Measurements from ENCODE around the gene GEN1. TPM values are rescaled to one million over a fixed set of nuclear protein-coding genes. Genes with fewer than 3 reads are reported as not detected.

The GEN1 gene
- total RNA-seq, 2 experiments from 2014 or later, result 37.1 to 44.0 TPM

DNA sequence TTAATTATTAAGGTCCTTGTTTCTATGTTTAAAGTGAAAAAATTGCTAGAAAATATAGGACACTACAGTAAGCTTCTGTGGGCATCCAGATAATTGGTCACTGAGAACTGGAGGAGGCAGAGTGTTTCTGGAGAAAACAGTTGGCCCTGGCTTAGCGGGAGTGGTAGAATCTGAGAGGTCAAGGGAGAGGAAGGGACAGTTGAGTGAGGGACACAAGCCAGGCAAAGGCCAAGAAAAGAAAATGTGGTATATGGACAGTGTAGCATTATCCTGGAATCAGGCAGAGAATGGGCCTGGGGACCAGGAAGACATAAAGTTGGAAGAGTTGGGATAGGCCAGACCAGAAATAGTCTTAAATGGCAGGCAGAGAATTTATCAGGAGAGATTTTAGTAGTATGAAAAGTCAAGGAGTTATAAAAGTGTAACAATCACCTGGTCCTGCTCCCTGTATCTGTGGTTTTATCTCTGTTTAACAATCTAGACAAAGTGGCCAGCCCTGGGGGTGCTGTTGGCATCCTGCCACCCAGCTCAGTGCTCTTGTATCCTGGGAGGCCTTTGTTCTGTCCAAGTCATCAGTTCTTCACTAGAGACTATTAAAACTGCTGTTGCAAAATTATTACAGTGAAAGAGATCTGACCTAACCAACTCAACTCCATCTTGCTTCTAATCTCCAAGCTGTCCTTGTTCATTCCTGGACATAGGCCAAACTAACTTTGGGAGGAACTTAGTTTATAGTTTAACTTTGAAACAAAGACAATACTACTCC is 46.9 kb downstream of the GEN1 start:
- CTCF ChIA-PET, result interaction anchor here (1.6 kb wide), 1 partner anchor 586 kb away, joined by 3 read pairs; no protein-coding TSS in a partner anchor
- H3K9me3 Mint-ChIP-seq (ENCODE audit: insufficient read depth), result no peaks in the 10 kb centered on the region
- ATAC-seq (no peak), DNase-seq (no peak)
- no peaks in the 10 kb centered on the region for H3K36me3 Mint-ChIP-seq (ENCODE audit: low read depth)
- H3K27ac Mint-ChIP-seq, result no peak overlapping the region
- H3K27me3 Mint-ChIP-seq (ENCODE audit: low read depth), result peaks cover 27% of the 10 kb centered on the region
- no peak overlapping the region for H3K4me3 Mint-ChIP-seq
- H3K4me1 Mint-ChIP-seq (ENCODE audit: low read depth), result peaks cover 3% of the 10 kb centered on the region
- POLR2A ChIA-PET, result interaction anchor here (0.5 kb wide), 1 partner anchor 1594 kb away, joined by 3 read pairs; no protein-coding TSS in a partner anchor

DNA sequence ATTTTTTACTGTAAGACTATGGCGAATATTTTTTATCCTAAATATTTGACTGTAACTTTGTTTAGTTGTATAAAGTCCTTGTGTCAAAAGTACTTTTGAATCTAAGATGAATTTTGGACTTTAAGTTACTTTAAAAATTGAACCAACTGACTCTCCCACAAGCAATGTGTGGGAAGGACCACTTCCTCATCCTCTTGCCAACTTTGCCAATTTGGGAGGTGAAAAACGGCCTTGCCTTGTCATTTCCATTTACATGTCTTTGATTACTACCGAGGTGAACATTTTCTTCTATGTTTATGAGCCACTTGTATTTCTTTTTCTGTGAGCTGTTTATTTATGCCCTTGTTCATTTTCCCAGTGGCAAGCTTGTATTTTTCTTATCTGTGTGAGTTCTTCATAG is 49.6 kb downstream of the GEN1 start:
- POLR2A ChIA-PET, result no interaction called here
- DNase-seq, result no peak
- no peak for ATAC-seq

DNA sequence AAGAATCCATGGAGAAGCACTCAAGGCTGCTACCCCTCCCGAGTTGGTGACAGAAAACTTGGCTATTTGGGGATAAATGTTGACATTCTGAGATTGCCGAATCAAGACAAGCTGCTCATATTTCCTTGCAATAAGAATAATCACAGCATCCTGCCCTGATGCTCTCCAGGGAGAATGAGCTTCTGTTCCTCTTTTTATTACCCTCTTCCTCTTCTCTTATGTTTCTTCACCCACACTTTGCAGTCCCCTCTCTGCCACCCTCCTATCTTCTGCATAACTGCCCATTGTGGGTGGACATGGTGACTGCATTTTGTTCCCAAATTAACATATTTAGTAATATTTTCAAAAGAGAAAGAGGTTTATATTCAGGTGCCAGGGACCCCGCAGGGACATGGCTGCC is 50.4 kb downstream of the GEN1 start:
- no peak overlapping the region for H3K27ac Mint-ChIP-seq
- ATAC-seq (no peak), DNase-seq (no peak)
- no peaks in the 10 kb centered on the region for H3K36me3 Mint-ChIP-seq (ENCODE audit: low read depth)
- H3K9me3 Mint-ChIP-seq (ENCODE audit: insufficient read depth), result no peaks in the 10 kb centered on the region
- H3K4me3 Mint-ChIP-seq, result no peak overlapping the region
- peaks cover 1% of the 10 kb centered on the region for H3K4me1 Mint-ChIP-seq (ENCODE audit: low read depth)
- H3K27me3 Mint-ChIP-seq (ENCODE audit: low read depth), result peaks cover 26% of the 10 kb centered on the region
- CTCF ChIA-PET, result no interaction called here
- POLR2A ChIA-PET, result no interaction called here

More for the DNA sequence above, 49.6 kb downstream of the GEN1 start:
- no peaks in the 10 kb centered on the region for H3K36me3 Mint-ChIP-seq (ENCODE audit: low read depth)
- CTCF ChIA-PET, result no interaction called here
- H3K4me1 Mint-ChIP-seq (ENCODE audit: low read depth), result peaks cover 3% of the 10 kb centered on the region
- no peak overlapping the region for H3K27ac Mint-ChIP-seq
- H3K27me3 Mint-ChIP-seq (ENCODE audit: low read depth), result peaks cover 24% of the 10 kb centered on the region
- H3K4me3 Mint-ChIP-seq, result no peak overlapping the region
- H3K9me3 Mint-ChIP-seq (ENCODE audit: insufficient read depth), result no peaks in the 10 kb centered on the region

DNA sequence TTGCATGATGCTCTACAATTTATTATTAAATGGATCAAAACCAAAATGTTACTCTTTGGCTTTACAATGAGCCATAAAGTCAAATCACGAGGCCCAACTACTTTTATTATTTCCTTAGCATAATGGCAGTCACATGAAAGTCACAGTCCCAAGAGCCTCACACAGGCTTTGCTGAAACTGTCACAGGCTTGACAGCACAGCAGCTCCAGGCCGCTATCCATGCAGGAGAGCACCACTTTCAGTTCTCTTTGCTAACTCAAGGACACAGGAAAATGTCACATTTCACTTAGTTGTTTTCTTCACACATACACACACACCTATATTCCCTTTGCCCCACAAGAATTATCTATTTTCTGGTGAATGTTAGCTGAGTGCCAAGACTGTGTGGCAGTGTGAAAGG is 51.2 kb downstream of the GEN1 start:
- no peaks in the 10 kb centered on the region for H3K9me3 Mint-ChIP-seq (ENCODE audit: insufficient read depth)
- H3K27me3 Mint-ChIP-seq (ENCODE audit: low read depth), result peaks cover 26% of the 10 kb centered on the region
- no peaks in the 10 kb centered on the region for H3K4me1 Mint-ChIP-seq (ENCODE audit: low read depth)
- no peak overlapping the region for H3K4me3 Mint-ChIP-seq
- CTCF ChIA-PET, result interaction anchor here (1.2 kb wide), 1 partner anchor 85 kb away, joined by 4 read pairs; no protein-coding TSS in a partner anchor
- POLR2A ChIA-PET, result no interaction called here
- DNase-seq (no peak), ATAC-seq (no peak)
- no peaks in the 10 kb centered on the region for H3K36me3 Mint-ChIP-seq (ENCODE audit: low read depth)
- H3K27ac Mint-ChIP-seq, result no peak overlapping the region

DNA sequence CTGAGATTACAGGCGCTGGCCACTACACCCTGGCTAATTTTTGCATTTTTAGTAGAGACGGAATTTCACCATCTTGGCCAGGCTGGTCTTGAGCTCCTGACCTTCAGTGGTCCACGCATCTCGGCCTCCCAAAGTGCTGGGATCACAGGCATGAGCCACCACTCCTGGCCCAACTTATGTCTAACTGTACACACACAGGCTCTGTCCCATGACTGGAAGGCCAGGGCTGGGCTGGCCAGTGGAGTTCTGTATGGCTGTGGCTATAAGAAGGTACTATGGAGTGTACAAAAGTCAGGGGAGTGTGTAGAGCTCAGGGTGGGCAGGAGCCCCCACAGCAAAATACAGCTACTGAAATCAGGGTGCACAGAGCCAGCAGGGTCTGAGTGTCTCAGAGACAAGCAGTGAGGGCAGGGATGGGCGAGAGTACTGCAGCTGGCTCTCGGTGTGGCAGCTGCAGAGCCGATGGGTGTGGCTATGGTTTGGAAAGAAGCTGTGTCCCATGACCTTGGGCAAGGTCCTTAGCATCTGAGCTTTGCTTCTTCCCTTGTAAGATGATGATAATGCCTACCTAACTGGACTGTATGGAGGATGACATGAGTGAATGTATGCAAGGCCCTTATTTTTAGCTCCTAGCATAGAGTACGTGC is 51.9 kb downstream of the GEN1 start:
- H3K9me3 Mint-ChIP-seq (ENCODE audit: insufficient read depth), result no peaks in the 10 kb centered on the region
- peaks cover 24% of the 10 kb centered on the region for H3K27me3 Mint-ChIP-seq (ENCODE audit: low read depth)
- H3K4me3 Mint-ChIP-seq, result no peak overlapping the region
- no peak for DNase-seq
- ChIA-PET POLR2A (no interaction called here), CTCF (interaction anchor here (1.2 kb wide), 1 partner anchor 86 kb away, joined by 4 read pairs; no protein-coding TSS in a partner anchor)
- H3K4me1 Mint-ChIP-seq (ENCODE audit: low read depth), result no peaks in the 10 kb centered on the region
- no peak for ATAC-seq
- no peaks in the 10 kb centered on the region for H3K36me3 Mint-ChIP-seq (ENCODE audit: low read depth)
- H3K27ac Mint-ChIP-seq, result no peak overlapping the region

DNA sequence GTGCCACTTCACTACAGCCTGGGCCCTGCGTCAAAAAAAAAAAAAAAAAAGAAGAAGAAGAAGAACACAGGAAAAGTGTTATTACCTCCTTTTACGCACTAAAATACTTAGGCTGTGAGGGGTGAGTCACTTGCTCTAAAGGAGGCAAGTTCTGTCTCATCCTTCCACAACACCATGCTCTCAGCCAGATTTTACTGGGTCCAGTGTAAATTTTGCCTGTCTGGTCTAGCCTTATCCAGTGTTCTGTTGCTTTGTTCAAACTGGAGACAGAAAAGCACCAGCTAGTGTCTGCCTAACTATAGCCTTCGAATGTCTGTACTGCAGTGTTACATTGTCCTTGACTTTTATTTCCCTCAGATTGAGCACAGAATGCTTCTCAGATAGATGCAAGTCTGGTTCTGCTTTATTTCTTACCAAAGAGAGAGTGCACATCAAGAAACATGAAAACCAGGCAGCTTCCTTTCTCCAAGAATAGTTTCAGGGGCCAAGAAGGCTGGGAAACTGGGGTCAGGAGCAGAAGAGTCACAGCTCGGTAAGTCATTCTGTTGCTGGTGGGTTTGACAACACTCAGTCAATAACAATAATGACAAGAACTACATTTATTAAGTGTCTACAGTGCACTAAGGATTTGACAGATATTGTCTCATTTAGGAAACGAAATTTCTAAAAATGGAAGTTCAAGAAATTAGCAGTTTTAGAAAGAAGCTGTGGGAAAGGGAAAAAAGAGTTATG is 59.2 kb downstream of the GEN1 start:
- no peaks in the 10 kb centered on the region for H3K9me3 Mint-ChIP-seq (ENCODE audit: insufficient read depth)
- no peak for DNase-seq
- H3K27me3 Mint-ChIP-seq (ENCODE audit: low read depth), result peaks cover 32% of the 10 kb centered on the region
- POLR2A ChIA-PET, result interaction anchor here (0.6 kb wide), 1 partner anchor 44 kb away, joined by 3 read pairs; no protein-coding TSS in a partner anchor
- no peak overlapping the region for H3K27ac Mint-ChIP-seq
- CTCF ChIA-PET, result interaction anchor here (0.7 kb wide), 1 partner anchor 1898 kb away, joined by 3 read pairs; no protein-coding TSS in a partner anchor
- no peak for ATAC-seq
- H3K36me3 Mint-ChIP-seq (ENCODE audit: low read depth), result no peaks in the 10 kb centered on the region
- no peak overlapping the region for H3K4me3 Mint-ChIP-seq
- H3K4me1 Mint-ChIP-seq (ENCODE audit: low read depth), result peaks cover 10% of the 10 kb centered on the region

DNA sequence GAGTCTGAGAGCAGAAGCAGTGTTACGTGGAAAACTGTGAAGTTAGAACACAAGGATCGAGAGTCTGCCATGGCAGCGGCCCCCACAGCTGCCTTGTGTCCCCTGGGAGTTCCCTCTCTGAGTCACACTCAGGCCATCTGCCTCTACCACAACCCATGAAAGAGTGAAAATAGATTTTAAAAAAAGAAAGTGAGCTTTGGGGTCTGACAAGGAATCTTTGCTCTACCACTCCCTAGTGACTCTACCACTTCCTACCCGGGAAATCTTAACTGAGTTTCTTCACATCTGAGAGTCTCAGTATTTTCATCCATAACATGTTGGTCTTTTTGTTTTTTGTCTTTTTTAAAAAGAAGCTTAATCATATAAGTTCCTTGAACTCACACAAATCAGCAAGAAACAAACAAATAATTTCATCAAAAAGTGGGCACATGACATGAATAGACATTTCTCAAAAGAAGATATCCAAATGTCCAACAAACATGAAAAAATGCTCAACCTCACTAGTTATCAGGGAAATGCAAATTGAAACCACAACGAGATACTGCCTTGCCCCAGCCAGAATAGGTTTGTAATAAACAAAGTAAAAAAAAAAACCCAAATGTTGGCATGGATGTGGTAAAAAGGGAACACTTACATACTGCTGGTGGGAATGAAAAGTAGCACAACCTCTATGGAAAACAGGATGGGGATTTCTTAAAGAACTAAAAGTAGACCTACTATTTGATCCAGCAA is 60.0 kb downstream of the GEN1 start:
- no peak for DNase-seq
- no peak overlapping the region for H3K27ac Mint-ChIP-seq
- no peaks in the 10 kb centered on the region for H3K9me3 Mint-ChIP-seq (ENCODE audit: insufficient read depth)
- ATAC-seq, result no peak
- H3K36me3 Mint-ChIP-seq (ENCODE audit: low read depth), result no peaks in the 10 kb centered on the region
- H3K27me3 Mint-ChIP-seq (ENCODE audit: low read depth), result peaks cover 32% of the 10 kb centered on the region
- ChIA-PET CTCF (interaction anchor here (0.7 kb wide), 1 partner anchor 1899 kb away, joined by 3 read pairs; no protein-coding TSS in a partner anchor), POLR2A (interaction anchor here (0.6 kb wide), 1 partner anchor 45 kb away, joined by 3 read pairs; no protein-coding TSS in a partner anchor)
- peaks cover 10% of the 10 kb centered on the region for H3K4me1 Mint-ChIP-seq (ENCODE audit: low read depth)
- no peak overlapping the region for H3K4me3 Mint-ChIP-seq

DNA sequence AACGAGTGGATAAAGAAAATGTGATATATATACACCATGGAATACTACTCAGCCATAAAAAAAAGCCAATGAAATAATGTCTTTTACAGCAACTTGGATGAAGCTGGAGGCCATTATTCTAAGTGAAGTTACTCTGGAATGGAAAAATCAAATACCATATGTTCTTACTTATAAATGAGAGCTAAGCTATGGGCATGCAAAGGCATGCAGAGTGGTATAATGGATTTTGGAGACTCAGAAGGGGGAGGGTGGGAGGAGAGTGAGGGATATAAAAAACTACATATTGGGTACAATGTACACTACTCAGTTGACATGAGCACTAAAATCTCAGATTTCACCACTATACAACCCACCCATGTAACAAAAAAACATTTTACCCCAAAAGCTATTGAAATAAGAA is 60.7 kb downstream of the GEN1 start:
- peaks cover 10% of the 10 kb centered on the region for H3K4me1 Mint-ChIP-seq (ENCODE audit: low read depth)
- H3K4me3 Mint-ChIP-seq, result no peak overlapping the region
- no peak for ATAC-seq
- ChIA-PET CTCF (no interaction called here), POLR2A (no interaction called here)
- DNase-seq, result no peak
- H3K9me3 Mint-ChIP-seq (ENCODE audit: insufficient read depth), result no peaks in the 10 kb centered on the region
- no peak overlapping the region for H3K27ac Mint-ChIP-seq
- H3K27me3 Mint-ChIP-seq (ENCODE audit: low read depth), result peaks cover 32% of the 10 kb centered on the region
- no peaks in the 10 kb centered on the region for H3K36me3 Mint-ChIP-seq (ENCODE audit: low read depth)

DNA sequence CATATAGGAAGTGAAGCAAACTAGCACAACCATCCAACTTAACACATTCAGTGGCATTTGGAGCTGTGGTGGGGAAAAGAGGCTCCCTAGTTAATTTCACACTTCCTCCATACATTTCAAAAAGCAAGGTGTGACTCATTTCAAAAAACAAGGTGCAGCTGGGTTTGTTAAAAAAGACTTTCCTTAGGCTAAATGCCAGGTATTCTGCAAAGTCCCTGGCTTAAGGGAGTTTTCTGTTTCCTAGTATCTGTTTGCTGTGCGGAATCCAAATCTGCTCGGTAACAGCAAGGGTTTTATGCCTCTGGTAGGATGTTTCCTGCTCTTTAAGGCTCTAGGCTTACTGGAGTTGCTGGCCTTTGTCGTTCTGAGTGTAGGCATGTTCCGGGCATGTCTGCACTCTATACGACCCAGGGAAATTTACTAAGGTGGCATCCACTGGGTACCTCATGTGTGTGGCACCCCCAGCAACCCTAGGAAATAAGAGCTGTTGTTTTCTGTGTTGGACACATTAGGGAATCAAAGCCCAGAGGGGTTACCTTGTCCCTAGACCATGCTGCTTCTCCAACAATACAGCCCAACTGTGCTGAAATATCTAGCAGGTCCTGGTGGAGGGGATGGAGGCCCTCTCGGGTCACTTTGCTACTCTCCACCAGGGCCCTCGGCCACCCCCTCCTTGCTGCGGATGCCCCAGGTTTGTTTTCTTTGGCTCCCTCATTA is 61.7 kb downstream of the GEN1 start:
- no peak overlapping the region for H3K27ac Mint-ChIP-seq
- no peak for DNase-seq
- H3K4me1 Mint-ChIP-seq (ENCODE audit: low read depth), result peaks cover 12% of the 10 kb centered on the region
- ChIA-PET POLR2A (interaction anchor here (0.6 kb wide), 1 partner anchor 1316 kb away, joined by 3 read pairs; no protein-coding TSS in a partner anchor), CTCF (no interaction called here)
- H3K4me3 Mint-ChIP-seq, result no peak overlapping the region
- no peak for ATAC-seq
- H3K36me3 Mint-ChIP-seq (ENCODE audit: low read depth), result no peaks in the 10 kb centered on the region
- H3K27me3 Mint-ChIP-seq (ENCODE audit: low read depth), result peaks cover 32% of the 10 kb centered on the region
- H3K9me3 Mint-ChIP-seq (ENCODE audit: insufficient read depth), result no peaks in the 10 kb centered on the region

DNA sequence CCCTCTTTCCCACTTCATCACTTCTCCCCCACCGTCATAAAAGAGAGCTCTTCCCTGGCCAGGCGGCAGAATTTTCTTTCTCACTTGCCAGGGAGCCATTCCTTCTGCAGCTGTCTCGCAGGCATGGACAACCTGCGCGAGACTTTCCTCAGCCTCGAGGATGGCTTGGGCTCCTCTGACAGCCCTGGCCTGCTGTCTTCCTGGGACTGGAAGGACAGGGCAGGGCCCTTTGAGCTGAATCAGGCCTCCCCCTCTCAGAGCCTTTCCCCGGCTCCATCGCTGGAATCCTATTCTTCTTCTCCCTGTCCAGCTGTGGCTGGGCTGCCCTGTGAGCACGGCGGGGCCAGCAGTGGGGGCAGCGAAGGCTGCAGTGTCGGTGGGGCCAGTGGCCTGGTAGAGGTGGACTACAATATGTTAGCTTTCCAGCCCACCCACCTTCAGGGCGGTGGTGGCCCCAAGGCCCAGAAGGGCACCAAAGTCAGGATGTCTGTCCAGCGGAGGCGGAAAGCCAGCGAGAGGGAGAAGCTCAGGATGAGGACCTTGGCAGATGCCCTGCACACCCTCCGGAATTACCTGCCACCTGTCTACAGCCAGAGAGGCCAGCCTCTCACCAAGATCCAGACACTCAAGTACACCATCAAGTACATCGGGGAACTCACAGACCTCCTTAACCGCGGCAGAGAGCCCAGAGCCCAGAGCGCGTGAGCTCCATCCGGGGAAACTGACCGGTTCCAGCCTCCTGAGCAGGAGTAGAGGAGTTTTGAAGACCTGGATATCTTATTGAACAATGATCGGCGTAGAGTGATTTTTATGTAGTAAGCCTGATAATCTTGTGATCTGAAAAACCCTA is 62.7 kb downstream of the GEN1 start, which contains the start of gene MSGN1:
Gene MSGN1 (plus strand): TSS at position 65 of the 850 bp plus-strand sequence. CDS start 59 bp downstream, at position 124.
- CTCF ChIA-PET, result no interaction called here
- H3K9me3 Mint-ChIP-seq (ENCODE audit: insufficient read depth), result no peaks in the 10 kb centered on the region
- peaks cover 22% of the 10 kb centered on the region for H3K4me1 Mint-ChIP-seq (ENCODE audit: low read depth)
- no peak within 1 kb of the TSS for H3K27ac Mint-ChIP-seq
- peaks cover 27% of the 10 kb centered on the region for H3K27me3 Mint-ChIP-seq (ENCODE audit: low read depth)
- ATAC-seq (no peak), DNase-seq (no peak)
- no peaks in the 10 kb centered on the region for H3K36me3 Mint-ChIP-seq (ENCODE audit: low read depth)
- POLR2A ChIA-PET, result no interaction called here
- no peak within 1 kb of the TSS for H3K4me3 Mint-ChIP-seq
